T-helper 17 cell (primary cell): Measurements from ENCODE around the gene TBK1. TPM values are rescaled to one million over a fixed set of nuclear protein-coding genes. Genes with fewer than 3 reads are reported as not detected.
A peak's percentile ranks its signal among the peaks of the same experiment; 100 is the strongest.

ENCODE experiments used
- ATAC-seq: fragments of 150-1000 bp; cut with Tn5 transposase; 2 replicates; pipeline ENCODE4 v1.10.0; 2021; ENCODE audit warnings: mild to moderate bottlenecking, moderate library complexity
- DNase-seq, 3 donors: peaks; one replicate each; pipeline versions ENCODE4 v3.0.0 to v3.0.0-alpha.2; 2020 to 2021
- H3K9me3 ChIP-seq: one replicate; pipeline ENCODE4 v1.7.0; 2013; ENCODE audit warnings: low read length, mild to moderate bottlenecking; ENCODE audit not compliant: control insufficient read depth, poor library complexity, severe bottlenecking
- H3K27ac Mint-ChIP-seq: one replicate; pipeline ENCODE4 v1.8.0; 2022; ENCODE audit warnings: mild to moderate bottlenecking, moderate library complexity, mixed read lengths
- H3K27me3 Mint-ChIP-seq: one replicate; pipeline ENCODE4 v1.8.0; 2022; ENCODE audit warnings: mixed read lengths
- H3K36me3 Mint-ChIP-seq: one replicate; pipeline ENCODE4 v1.8.0; 2022; ENCODE audit warnings: low read depth, mixed read lengths
- H3K4me1 Mint-ChIP-seq: one replicate; pipeline ENCODE4 v1.8.0; 2022; ENCODE audit warnings: mild to moderate bottlenecking, mixed read lengths
- H3K4me3 Mint-ChIP-seq: one replicate; pipeline ENCODE4 v1.8.0; 2022; ENCODE audit warnings: mild to moderate bottlenecking, moderate library complexity, mixed read lengths
- total RNA-seq, 4 donors: library from RNA in 2 of 4; stranded (reverse) in 2 of 4; gene quantifications; one replicate each; pipeline ENCODE4 v1.2.3 and lab custom pipeline; 2022 to 2026

The TBK1 gene
- 10 to 100 TPM; 15.0 to 22.7 TPM for total RNA-seq
- 52.8 to 85.5 reads per million in 2 donors for total RNA-seq (lab: John Stamatoyannopoulos, UW)

DNA sequence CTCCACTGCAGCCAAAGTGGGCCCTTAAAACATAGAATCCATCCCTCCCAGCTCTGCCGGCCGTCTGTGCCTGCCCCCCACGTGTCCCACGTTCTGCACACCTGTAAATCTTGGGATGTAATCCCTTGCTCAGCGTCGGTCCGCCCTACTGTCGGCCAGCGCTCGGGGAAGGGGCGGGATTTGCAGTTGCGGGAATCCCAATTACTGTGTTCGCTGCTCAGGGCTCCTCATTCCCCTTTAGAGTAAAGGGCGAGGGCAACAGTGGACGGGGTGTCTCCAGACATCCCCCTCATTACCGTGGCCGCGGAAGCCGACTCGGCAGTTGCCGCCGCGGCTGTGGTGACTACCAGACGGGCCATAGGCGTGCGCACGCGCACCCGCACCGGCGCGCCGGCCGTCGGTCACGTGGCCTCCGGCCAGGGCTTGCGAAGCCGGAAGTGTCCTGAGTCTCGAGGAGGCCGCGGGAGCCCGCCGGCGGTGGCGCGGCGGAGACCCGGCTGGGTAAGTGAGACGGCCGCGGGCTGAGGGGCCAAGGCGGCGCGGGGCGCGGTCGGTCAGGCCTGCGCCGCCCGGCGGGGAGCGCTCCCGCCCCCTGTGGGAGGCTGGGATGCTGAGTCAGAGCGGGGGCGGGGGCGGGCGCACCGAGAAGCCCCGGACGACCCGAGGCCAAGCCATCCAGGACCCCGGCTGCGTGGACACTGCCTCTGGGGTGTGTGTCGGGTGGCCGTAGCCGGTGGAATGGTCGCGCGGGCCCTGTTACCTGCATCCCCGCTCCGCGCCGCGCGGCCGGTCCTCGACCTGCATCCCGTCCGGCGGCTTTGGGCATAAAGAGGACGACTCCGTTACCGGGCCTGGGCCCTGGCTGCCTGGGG, at the start of gene TBK1:
Gene TBK1 (plus strand): TSS at position 434 of the 872 bp plus-strand sequence. CDS start 3,751 bp downstream, outside the sequence.
- no peaks in the 10 kb centered on the region for H3K27me3 Mint-ChIP-seq

DNA sequence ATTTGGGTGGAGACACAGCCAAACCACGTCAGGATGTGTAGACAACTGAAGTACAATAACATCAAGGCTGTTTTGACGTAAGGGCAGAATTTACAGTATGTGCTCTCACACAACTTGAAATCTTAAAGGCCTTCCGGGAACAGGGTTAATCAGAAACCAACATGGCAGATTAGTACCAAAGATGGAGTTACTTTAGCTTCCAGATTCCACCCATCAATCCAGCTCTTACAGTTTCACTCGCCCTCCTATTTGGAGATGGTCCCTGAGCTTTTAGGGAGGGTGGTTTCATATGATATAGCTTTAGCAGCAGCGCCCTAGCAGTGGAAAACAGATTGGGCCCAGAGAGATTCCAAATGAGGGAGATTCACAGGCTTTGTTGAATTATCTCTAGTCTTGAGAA, 49.7 kb upstream of the TBK1 start:
- H3K27me3 Mint-ChIP-seq = no peaks in the 10 kb centered on the region
- H3K36me3 Mint-ChIP-seq = no peaks in the 10 kb centered on the region
- no peaks in the 10 kb centered on the region for H3K9me3 ChIP-seq
- H3K27ac Mint-ChIP-seq = no peak overlapping the region
- no peak for DNase-seq
- peaks cover 29% of the 10 kb centered on the region for H3K4me1 Mint-ChIP-seq
- no peak overlapping the region for H3K4me3 Mint-ChIP-seq
- no peak for ATAC-seq

More for the DNA sequence above, at the start of gene TBK1:
- Mint-ChIP-seq H3K4me1 (peaks cover 34% of the 10 kb centered on the region), H3K27ac (peak within 1 kb of the TSS; percentile 96), H3K36me3 (peaks cover 4% of the 10 kb centered on the region), H3K4me3 (peak within 1 kb of the TSS; percentile 94)
- ATAC-seq = peak; percentile 70
- H3K9me3 ChIP-seq = no peaks in the 10 kb centered on the region
- DNase-seq = peak; percentile 27 to 57 (median 53)

GRCh38 chr12:64403707-64404469, 48.0 kb upstream of the TBK1 start, which contains the start of gene XPOT:
XPOT (plus strand) TSS chr12:64404392; CDS start chr12:64410036, 5,644 bp downstream.
- DNase-seq (peak; percentile 86 to 93 (median 91)), ATAC-seq (peak; percentile 94)
- Mint-ChIP-seq H3K4me1 (peaks cover 34% of the 10 kb centered on the region), H3K27ac (peak within 1 kb of the TSS; percentile 86), H3K4me3 (peak within 1 kb of the TSS; percentile 98), H3K27me3 (no peaks in the 10 kb centered on the region), H3K36me3 (no peaks in the 10 kb centered on the region)
- H3K9me3 ChIP-seq = no peaks in the 10 kb centered on the region

DNA sequence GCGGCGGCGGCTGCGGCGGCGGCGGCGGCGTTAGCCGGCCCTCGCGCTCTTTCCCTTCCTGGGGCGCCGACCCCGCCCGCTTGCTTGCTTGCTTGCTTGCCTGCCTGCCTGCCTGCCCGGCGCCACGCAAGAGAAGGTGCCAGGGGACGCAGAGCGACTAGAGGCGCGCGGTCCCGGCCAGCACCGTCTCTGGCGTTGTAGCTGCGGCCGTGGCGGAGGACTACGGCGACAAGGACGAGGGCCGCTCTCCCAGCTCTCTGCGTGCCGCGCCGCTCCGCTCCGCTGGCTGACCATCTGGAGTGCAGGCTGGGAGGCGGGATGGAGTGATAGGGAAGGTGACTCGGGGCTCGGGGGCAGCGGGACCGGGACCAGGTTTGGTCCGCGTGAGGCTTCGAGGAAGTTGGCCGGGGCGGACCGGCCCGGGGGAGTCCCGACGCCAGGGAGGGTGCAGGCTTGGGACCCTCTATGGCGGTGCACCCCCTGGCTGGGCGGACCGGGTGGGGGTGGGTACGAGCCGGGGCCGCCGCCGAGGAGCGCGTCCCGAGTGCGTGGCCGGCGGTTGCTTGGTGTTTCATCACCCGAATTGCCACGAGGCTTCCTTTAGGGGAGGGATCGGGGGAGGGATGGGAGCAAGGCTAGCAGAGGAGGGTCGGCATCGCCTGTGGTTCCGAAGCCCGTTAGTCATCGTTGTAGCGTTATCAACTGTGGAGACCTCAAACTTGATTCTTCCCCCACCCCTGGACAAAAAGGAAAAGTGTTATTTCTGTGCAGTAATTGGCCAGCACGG, 47.3 kb upstream of the TBK1 start:
- DNase-seq (peak; percentile 6 to 33 (median 26)), ATAC-seq (peak; percentile 1)
- peaks cover 33% of the 10 kb centered on the region for H3K4me1 Mint-ChIP-seq
- H3K4me3 Mint-ChIP-seq = peak overlapping the region; percentile 98
- H3K27me3 Mint-ChIP-seq = no peaks in the 10 kb centered on the region
- no peaks in the 10 kb centered on the region for H3K36me3 Mint-ChIP-seq
- no peaks in the 10 kb centered on the region for H3K9me3 ChIP-seq
- peak overlapping the region; percentile 86 for H3K27ac Mint-ChIP-seq

- H3K4me1 Mint-ChIP-seq = peaks cover 23% of the 10 kb centered on the region
- DNase-seq = no peak
- H3K9me3 ChIP-seq = no peaks in the 10 kb centered on the region
- H3K27me3 Mint-ChIP-seq = no peaks in the 10 kb centered on the region
- no peak overlapping the region for H3K4me3 Mint-ChIP-seq
- no peak overlapping the region for H3K27ac Mint-ChIP-seq
- no peaks in the 10 kb centered on the region for H3K36me3 Mint-ChIP-seq
- ATAC-seq = no peak
Observed at GRCh38 chr12:64407342-64408223, 44.3 kb upstream of the TBK1 start.

DNA sequence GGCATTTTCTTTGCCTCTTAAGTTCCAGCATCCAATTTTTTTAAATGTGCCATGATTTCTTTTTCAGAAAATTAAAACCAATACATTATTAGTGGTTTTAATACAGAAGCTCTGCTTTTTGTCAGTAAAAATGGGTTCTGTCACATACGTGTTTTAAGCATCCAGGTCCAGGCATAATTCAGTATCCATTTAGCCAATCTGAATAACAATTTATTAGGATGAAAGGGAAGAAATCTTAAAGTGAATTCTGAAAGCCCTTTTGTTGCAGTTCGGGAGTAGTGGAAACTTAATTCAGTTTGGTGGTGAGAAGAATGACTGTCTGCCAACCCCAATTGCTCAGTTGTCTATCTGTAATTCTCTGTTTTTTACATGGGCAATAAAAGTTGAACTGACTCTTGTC, 40.5 kb upstream of the TBK1 start:
- no peak for ATAC-seq
- H3K27ac Mint-ChIP-seq = no peak overlapping the region

DNA sequence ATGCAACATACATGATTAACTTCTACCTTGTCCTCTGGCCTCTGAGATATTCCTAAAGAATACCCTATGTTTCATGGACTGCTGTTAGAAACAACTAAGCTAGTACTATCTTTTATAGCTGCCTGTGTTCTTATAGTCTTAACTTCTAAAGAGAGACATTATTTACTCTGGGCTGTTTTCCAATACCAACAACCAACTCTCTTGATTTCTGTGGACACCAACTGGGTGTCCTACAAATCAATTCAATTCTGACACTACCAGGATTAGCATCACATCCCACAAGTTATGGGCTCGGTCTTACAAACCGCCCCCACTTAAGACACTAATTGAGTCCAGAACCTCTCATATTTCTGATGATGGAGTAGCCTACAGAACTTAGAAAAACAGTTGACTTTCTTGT, 39.5 kb upstream of the TBK1 start:
- Mint-ChIP-seq H3K4me1 (peaks cover 5% of the 10 kb centered on the region), H3K36me3 (peaks cover 2% of the 10 kb centered on the region), H3K27me3 (no peaks in the 10 kb centered on the region), H3K4me3 (no peak overlapping the region), H3K27ac (peak overlapping the region; percentile 29)
- DNase-seq (no peak), ATAC-seq (no peak)
- no peaks in the 10 kb centered on the region for H3K9me3 ChIP-seq

More for the DNA sequence above, 40.5 kb upstream of the TBK1 start:
- Mint-ChIP-seq H3K27me3 (no peaks in the 10 kb centered on the region), H3K36me3 (peaks cover under 1% of the 10 kb centered on the region), H3K4me1 (peaks cover 9% of the 10 kb centered on the region), H3K4me3 (no peak overlapping the region)
- no peaks in the 10 kb centered on the region for H3K9me3 ChIP-seq
- DNase-seq = no peak

GRCh38 chr12:64413884-64414283, 38.0 kb upstream of the TBK1 start:
- no peak overlapping the region for H3K4me3 Mint-ChIP-seq
- no peak for DNase-seq
- H3K4me1 Mint-ChIP-seq = peaks cover 2% of the 10 kb centered on the region
- no peaks in the 10 kb centered on the region for H3K9me3 ChIP-seq
- peaks cover 2% of the 10 kb centered on the region for H3K36me3 Mint-ChIP-seq
- no peaks in the 10 kb centered on the region for H3K27me3 Mint-ChIP-seq
- H3K27ac Mint-ChIP-seq = no peak overlapping the region
- ATAC-seq = no peak

DNA sequence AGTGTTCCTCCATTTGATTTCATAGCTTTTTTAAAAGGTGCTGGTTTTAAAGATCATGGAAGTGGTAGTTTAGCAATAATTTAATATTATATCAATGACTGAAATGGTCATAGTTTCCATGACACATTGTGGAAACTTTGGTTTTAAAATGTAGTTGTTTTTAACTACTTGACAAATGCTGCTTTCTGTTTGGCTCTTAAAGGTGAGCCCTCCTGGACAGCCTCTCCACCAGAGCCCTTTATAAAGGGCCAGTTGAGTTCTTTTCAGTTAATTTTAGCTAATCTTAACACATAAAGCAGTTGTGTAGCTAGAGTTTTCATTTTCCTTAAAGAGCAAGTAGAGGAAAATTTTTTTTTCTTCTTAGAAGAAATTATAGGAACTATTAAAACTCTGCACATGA, 33.7 kb upstream of the TBK1 start:
- Mint-ChIP-seq H3K4me1 (peaks cover 2% of the 10 kb centered on the region), H3K27me3 (no peaks in the 10 kb centered on the region), H3K27ac (no peak overlapping the region), H3K4me3 (no peak overlapping the region), H3K36me3 (peaks cover 4% of the 10 kb centered on the region)
- no peak for DNase-seq
- no peak for ATAC-seq
- H3K9me3 ChIP-seq = no peaks in the 10 kb centered on the region

- no peak for DNase-seq
- H3K9me3 ChIP-seq = no peaks in the 10 kb centered on the region
- H3K4me1 Mint-ChIP-seq = peaks cover 2% of the 10 kb centered on the region
- H3K4me3 Mint-ChIP-seq = no peak overlapping the region
- peaks cover 4% of the 10 kb centered on the region for H3K36me3 Mint-ChIP-seq
- no peak for ATAC-seq
- no peak overlapping the region for H3K27ac Mint-ChIP-seq
- H3K27me3 Mint-ChIP-seq = no peaks in the 10 kb centered on the region
Observed at GRCh38 chr12:64419696-64420095, 32.2 kb upstream of the TBK1 start.

- DNase-seq (no peak), ATAC-seq (no peak)
- Mint-ChIP-seq H3K27me3 (no peaks in the 10 kb centered on the region), H3K27ac (peak overlapping the region; percentile 16), H3K36me3 (peaks cover 5% of the 10 kb centered on the region), H3K4me3 (no peak overlapping the region), H3K4me1 (no peaks in the 10 kb centered on the region)
- no peaks in the 10 kb centered on the region for H3K9me3 ChIP-seq
Observed at GRCh38 chr12:64427988-64428387, 23.9 kb upstream of the TBK1 start.

GRCh38 chr12:64428956-64429355, 23.0 kb upstream of the TBK1 start:
- Mint-ChIP-seq H3K4me1 (no peaks in the 10 kb centered on the region), H3K27me3 (no peaks in the 10 kb centered on the region), H3K27ac (no peak overlapping the region), H3K4me3 (no peak overlapping the region), H3K36me3 (peaks cover 5% of the 10 kb centered on the region)
- H3K9me3 ChIP-seq = no peaks in the 10 kb centered on the region
- DNase-seq (no peak), ATAC-seq (no peak)
